GM21576 (cell line): ENCODE measurements around the gene TMEM184B.

ENCODE experiments used
- ATAC-seq: cut with Tn5 transposase; IDR thresholded peaks from one replicate; pipeline ENCODE4 v1.9.1; 2021; ENCODE audit warnings: mild to moderate bottlenecking, moderate library complexity; ENCODE audit not compliant: unreplicated experiment

The TMEM184B gene

DNA sequence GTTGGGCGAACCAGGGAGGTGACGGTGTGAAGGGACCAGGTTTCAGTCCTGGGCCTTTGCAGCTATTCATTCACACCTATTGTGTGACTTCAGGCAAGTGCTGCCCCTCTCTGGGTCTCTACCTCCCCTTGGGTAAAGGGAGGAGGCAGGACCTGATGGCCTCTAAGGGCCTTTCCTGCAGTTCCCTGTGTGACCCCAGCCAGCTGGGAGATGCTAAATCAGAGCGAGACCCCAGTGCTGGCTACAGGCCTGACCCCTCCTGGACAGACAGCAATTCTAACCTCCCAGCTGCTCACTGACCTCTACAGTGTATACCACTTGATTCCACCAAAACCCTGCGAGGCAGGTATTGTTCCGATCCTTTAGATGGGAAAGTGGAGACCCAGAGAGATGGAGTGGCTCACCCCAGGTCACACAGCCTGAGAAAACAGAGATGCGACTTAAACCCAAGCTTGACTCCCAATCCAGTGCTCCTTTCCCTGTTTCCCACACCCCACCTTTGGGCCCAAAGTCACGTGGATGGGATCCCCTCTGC is 64.8 kb downstream of the TMEM184B start:
- ATAC-seq = no peak

DNA sequence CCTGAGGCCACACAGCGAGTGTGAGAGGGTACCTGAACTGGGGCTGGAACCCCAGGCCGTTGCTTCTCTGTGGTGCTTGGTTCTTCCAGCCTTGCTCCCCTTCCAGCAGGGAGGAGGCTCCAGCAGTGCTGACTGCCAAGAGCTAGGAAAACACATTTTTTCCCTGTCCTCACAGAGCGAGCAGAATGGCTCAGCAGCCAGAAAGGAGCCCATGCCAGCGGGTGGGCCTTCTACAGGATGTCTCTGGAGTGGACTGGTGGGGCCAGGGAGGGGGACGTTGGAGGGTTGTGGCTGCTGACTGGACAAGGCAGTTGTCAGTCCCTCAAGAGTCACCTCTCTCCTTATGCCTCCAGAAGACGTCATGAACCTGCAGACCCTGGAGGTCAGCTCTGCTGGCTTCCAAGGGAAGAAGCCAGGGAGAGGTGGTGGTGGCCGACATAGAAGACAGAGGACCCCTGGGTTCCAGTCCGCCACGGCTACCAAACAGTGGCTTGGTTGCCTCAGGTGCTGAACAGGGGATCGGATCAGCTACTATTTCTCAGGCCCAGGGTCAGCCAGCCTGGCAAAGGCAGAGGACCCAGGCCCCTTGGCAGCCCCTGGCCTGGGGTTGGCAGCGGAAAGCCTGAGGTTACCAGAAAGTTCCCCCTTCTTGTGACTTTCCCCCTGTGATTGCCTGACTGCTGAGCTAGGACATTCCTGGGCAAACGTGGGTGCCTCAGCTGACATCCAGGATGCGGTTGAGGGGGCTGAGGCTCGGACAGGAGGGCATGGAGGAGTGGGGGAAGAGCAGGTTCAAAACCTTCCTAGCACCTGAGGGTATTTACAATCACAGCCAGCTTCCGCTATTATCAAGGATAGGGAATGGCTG is 67.3 kb downstream of the TMEM184B start:
- ATAC-seq = no peak

DNA sequence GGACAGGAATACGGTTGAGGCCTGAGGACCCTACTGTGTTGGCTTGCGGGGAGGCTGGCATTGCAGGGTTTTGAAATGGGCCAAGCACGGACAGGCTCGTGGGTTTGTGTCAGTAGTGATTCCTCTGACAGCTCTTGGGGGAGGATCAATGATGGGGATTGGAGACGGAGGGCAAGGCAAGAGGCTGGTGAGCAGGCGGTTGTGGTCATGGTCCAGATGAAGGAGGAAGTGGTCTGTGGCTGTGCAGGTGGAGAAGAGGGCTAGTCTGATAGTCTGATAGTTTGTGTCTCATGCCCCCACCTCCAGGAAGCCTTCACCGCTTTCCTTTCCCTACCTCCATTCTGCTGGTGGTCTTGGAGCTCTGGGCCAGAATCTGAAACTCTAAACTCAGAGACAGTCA is 68.0 kb downstream of the TMEM184B start:
- no peak for ATAC-seq

DNA sequence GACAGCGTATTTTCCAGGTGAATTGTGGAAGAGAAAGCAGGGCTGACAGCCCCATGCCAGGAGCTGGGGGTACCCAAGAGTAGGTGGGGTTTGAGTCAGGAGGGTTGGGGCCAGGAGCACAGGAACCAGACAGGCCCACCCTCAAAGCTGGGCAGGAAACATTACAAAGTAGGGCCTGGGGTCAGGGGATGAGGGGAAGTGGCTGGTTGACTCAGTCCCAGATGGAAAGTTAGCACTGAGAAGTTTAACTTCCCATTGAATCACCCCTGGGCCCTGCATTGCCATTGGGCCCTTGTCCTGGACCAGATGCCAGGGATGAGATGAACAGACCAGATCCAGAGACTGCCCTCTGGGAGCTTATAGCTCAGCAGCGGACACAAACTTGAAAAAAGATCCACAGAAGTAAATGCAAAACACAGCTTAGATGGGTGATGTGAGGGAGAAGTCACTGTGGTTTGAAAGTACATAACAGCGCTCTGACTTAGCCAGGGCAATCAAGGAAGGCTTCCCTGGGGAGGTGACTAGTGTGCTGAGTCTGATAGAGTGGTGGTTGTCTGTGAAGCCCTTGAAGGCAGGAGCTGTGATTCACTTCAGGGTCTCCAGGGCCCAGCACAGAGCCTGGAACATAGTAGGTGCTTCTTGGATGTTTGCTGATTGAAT is 68.8 kb downstream of the TMEM184B start:
- no peak for ATAC-seq

DNA sequence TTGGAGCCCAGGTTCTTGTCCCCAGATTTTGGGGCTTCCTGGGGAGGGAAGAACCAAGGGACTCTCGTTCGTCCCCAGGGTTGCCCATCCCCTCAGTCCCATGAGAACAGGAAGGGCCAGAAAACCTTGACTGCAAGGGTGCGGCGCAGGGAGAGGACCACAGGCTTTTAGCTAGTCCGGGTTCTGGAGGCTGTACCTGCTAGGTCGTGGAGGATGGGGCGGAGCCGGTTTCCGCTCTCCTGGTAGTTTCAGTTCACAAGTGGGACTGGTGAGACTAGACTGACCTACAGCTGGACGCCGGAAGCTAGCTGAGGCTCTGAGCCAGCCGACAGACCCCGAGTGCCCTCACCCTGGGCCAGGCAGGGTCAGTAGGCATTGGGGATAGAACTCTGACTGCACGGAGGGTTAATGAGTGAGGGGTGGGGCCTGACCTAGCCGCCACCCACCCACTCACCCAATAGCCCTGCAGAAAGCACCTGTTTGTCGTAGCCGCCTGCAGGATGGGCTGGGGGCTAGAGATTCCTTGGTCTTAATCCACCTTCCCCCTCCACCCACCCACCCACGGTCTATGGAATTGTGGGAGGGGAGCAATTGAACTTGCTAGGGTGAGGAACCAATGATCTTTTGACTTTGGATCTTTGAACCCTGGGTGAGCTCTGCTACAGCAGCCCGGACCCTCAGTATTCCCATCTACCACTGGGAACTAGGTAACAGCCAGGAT is 69.6 kb downstream of the TMEM184B start:
- no peak for ATAC-seq

DNA sequence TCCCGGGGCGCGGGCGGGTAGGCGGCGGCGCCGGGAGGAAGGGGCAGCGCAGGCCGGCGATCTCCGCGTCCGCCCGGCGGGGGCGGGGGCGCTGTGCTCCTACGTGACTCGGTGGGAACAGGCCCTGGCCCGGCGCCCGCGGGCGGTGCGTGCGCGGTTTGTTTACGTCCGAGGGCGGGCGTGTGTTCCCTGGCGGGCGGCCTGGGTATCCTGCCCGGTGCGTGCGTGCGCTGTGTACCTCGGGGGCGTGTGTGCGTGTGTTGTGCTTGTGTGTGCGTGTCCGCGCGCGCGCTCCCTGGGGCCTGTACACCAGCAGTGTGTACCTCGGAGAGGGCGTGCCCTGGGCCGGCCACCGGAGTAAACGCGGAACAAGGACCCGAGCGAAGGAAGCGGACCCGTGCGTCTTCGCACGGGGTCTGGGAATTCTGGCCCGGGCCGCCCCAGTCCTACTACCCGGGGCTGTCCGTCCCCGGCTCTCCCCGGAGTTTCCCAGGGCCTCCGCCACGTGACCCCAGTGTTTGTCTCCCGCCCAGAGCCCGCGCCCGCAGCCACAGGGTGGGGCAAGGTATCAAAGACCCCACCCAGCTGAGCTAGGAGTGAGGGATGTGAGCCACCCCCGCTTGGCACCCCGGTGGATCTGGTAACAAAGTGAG is 70.2 kb downstream of the TMEM184B start:
- peak; percentile 18 for ATAC-seq

DNA sequence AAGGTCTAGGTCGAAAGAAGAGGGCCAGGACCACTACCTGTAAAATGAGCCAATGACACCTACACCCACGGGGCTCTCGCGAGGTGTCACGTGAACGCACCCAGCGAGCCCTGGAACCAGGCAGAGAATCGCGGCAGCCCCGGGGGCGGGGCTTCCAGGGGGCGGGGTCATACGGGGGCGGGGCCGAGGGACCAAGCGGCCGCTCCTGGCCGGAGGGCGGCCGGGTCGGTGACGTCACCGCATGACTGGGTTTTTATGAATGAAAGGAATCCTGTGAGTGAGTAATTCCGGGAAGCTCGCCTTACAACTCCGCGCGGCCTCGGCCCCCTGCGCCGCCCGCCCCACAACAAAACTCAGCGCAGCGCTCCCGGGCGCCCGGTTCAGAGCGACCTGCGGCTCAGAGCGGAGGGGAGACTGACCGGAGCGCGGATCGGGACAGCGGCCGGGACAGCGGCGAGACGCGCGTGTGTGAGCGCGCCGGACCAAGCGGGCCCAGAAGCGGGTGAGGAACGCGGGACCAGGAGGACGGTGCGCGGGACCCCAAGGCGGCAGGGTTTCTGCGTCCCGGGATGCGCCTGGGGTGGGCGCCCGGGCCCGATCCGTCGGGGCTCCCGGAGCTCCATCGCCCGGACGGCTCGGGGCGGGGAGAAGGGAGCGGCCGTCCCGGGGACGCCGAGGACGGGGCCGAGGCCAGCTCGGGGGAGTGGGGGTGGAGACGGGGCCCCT is 70.9 kb downstream of the TMEM184B start, which contains the start of gene MAFF:
MAFF (plus strand) TSS at position 284 of the 726 bp plus-strand sequence. CDS start 11,860 bp downstream, outside the sequence.
- ATAC-seq = peak; percentile 41

DNA sequence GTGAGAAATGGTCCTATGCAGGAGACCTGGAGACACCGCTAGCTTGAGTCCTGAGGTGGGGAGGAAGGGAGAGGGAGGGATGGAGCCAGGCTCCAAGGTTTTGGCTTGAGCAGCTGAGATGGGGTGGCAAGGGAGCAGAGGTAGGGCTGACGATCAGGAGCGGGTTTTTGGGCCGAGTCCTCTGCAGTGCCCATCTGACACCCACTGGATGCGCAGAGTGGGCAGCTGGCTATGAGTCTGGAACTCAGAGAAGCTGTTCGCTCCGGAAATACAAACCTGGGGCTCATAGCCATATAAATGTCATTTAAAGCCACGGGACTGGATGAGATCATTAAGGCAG is 71.5 kb downstream of the TMEM184B start:
- peak; percentile 4 for ATAC-seq

DNA sequence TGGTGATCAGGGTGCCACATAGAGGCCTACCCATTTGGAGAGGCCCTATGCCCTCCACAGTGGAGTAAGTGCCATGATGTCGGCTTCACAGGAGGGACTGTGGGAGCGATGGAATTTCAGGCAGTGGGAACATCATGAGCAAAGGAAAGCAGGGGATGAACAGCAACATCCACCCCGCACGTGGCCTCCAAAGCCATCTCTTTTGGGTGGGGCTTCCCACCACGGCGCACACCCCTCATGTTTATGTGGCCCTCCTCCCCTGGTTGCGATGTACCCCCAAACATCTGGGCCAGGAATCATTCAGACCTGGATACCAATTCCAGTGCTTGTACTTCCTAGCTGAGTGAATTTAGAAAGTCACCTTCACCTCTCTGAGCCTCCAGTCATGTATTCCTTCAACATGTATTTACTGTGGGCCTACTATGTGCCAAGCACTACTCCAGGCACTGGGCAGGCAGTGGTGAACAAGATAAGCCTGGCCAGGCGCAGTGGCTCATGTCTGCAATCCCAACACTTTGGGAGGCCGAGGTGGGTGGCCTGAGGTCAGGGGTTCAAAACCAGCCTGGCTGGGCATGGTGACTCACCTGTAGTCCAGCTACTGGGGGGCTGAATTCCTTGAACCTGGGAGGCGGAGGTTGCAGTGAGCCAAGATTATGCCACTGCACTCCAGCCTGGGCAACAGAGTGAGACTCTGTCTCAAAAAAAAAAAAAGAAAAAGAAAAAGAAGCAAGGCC is 72.8 kb downstream of the TMEM184B start:
- no peak for ATAC-seq

DNA sequence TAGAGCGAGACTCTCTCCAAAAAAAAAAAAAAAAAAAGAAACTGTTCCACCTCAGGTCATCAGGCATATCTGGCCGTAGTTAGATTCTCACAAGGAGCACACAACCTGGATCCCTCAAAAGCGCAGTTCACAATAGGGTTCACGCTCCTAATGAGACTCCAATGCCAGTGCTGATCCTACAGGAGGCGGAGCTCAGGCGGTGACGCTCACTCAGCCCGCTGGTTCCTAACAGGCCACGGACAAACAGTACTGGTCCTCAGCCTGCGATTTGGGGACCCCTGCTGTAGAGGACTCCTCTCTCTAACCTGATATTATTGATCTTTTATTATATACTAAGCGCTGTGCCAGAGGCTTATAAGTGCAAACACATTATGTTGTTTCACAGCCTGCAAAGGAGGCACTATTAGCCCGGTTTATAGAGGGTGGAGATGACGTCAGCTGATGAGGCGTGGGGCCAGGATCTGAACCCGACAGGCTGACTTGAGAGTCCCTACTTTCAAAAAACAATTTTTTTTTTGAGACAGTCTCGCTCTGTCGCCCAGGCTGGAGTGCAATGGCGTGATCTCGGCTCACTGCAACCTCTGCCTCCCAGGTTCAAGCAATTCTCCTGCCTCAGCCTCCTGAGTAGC is 75.9 kb downstream of the TMEM184B start:
- no peak for ATAC-seq

DNA sequence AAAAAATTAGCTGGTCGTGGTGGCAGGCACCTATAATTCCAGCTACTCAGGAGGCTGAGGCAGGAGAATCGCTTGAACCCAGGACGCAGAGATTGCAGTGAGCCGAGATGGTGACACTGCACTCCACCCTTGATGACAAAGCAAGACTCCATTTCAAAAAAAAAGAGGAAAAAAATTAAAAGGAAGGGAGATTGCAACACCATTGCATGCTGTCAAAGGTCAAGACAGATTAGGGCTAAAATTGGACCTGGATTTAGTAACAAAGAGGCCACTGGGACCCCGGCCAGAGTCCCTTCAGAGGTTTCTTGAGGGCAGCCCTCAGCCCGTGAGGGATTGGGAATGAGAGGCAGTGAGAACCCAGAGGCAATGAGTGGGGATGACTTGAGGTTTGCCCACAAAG is 79.2 kb downstream of the TMEM184B start:
- no peak for ATAC-seq

DNA sequence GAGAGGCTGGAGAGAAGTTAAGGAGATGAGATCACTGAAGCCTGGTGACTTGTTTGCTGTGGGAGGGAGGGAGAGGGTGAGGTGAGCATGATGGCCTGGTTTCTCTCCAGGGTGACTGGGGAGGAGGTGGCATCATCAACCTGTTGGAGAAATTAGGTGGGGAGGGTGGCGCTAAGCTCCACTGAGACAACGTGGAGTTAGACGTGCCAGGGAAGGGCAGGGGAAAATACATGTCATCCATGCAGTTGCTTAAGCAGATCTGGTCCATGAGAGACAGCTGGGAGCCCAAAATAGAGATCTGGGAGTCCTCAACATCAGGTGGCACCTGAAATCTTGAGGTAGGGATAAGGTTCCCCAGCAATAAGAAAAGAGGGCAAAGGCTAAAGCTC is 80.3 kb downstream of the TMEM184B start:
- ATAC-seq = no peak

DNA sequence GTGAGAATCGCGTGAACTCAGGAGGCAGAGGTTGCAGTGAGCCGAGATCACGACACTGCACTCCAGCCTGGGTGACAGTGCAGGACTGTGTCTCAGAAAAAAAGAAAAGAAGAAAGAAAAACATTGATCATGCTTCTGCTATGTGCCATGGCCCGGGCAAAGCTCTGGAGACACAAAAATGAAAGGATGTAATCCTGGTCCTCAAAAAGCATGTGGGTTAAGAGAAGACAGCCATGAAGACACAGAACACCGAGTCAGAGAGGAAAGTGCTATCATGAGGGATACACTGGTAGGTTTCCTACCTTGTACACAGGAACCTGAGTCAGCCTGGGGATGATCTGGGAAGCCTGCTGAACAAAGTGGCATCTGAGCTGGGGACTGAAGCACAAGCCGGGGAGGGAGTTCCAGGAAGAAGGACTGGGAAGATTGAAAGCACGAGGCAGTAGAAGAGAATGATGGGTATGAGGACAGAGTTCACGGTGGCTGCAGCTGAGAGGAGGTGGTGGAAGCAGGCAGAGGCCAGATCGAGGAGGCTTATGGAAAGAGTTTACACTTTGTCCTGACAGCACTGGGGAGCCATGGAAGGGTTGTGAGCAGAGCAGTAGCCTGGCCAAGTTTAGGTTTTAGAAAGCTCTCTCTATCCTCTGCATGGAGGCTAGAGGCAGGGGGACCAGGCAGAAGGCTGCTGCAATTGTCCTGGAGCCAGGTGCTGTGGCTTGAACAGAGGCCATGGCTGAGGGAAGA is 80.9 kb downstream of the TMEM184B start:
- no peak for ATAC-seq

DNA sequence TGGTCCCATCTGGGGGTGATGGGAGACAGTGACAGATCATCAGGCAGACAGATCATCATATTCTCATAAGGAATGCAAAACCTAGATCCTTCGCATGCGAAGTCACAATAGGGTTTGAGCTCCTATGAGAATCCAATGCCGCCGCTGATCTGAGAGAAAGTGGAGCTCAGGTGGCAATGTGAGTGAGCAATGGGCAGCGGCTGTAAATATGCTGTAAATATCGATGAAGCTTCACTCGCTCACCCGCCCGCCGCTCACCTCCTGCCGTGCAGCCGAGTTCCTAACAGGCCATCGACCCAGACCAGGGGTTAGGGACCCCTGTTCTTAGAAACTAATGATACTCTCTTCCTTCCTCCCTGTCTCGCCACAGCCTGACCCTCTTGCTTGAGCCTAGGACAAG is 81.8 kb downstream of the TMEM184B start:
- no peak for ATAC-seq

DNA sequence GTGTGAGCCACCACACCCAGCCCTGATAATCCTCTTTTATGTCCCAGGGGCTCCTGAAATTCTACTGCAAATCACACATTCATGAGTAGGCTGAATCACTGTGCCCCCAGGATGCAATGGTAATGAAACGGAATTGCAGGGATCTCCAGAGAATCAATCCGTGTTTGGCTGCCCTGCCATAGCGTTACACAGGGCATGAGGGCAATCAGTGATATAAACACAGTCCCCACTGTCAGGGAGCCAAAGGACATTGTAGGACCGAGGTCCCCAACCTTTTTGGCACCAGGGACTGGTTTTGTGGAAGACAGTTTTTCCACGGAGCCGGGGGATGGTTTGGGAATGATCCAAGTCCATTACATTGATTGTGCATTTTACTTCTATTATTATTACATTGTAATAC is 82.2 kb downstream of the TMEM184B start:
- ATAC-seq = no peak

DNA sequence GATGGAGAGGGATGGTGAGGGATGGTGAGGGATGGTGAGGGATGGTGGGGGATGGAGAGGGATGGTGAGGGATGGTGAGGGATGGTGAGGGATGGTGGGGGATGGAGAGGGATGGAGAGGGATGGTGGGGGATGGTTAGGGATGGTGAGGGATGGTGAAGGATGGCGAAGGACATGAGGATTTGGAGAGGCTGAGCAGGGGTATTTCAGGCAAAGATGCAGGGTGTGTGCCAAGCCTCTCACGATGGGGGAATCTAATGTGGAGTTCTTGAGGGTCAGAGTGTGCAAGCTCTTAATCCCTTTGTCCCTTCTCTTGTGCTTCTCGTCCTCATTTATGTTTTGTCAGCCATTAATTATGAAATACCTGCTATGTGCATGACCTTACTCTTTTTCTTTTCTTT is 83.7 kb downstream of the TMEM184B start:
- ATAC-seq = no peak

DNA sequence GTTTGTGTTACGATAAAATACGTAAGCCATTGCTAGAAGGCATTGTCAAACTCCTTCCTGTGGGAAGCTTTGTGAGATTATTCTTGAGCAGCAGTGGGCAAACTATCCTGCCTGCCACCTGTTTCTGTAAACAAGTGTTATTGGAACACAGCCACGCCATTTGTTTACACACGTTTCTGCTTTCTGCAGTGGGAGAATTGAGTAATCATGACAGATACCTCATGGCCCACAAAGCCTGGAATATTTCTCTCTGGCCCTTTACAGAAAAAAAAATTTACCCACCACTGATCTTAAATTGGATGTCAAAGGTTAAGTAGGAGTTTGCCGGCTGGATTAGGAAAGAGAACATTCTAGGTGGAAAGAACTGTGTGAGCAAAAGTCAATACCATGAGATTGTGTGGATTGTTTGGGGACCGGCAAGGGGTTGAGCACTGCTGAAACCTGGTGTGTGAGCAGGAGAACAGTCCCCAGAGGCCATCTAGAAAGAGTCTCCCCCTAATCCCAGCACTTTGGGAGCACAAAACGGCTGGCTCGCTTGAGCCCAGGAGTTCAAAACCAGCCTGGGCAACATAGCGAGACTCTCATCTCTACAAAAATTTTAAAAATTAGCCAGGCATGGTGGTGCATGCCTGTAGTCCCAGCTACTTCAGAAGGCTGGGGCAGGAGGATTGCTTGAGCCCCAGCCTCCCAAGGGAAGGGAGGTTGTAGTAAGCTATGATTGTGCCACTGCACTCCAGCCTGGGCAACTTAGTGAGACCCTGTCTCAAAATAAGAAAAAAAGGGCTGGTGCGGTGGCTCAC is 85.2 kb downstream of the TMEM184B start:
- no peak for ATAC-seq

DNA sequence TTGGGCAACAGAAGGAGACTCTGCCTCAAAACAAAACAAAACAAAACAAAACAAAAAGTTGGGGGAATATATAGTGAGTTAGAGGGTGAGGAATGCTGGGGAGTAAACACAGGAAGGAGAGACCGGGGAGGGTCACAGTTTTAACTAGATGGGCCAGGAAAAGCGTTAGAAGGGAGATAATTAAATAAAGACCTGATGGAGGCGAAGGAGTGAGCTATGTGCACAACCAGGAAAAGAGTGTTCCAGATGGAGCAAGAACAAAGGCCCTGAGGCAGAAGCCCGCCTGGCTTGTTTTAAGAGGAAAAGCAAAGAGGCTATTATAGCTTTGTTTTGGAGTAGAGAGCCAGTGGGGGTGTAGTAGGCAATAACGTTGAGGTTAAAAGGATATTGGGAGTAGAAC is 86.4 kb downstream of the TMEM184B start:
- ATAC-seq = no peak
